Measurements from ENCODE around the gene TMEM132D.

- TF ChIP-seq, protein P1, sequence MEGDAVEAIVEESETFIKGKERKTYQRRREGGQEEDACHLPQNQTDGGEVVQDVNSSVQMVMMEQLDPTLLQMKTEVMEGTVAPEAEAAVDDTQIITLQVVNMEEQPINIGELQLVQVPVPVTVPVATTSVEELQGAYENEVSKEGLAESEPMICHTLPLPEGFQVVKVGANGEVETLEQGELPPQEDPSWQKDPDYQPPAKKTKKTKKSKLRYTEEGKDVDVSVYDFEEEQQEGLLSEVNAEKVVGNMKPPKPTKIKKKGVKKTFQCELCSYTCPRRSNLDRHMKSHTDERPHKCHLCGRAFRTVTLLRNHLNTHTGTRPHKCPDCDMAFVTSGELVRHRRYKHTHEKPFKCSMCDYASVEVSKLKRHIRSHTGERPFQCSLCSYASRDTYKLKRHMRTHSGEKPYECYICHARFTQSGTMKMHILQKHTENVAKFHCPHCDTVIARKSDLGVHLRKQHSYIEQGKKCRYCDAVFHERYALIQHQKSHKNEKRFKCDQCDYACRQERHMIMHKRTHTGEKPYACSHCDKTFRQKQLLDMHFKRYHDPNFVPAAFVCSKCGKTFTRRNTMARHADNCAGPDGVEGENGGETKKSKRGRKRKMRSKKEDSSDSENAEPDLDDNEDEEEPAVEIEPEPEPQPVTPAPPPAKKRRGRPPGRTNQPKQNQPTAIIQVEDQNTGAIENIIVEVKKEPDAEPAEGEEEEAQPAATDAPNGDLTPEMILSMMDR (IDR thresholded peaks at IDR 0.05) = no peak
- no peak for TF ChIP-seq POLR2A (IDR thresholded peaks at IDR 0.05)
Measured at GRCh38 chr12:129459886-129460285, 443.9 kb downstream of the TMEM132D start.

Measured in body of pancreas (tissue), 4 donors.